HG02852 (cell line): ENCODE results near the gene SIPA1L3.

Experiments
- ATAC-seq: cut with Tn5 transposase; IDR thresholded peaks from one replicate; pipeline ENCODE4 v1.9.1; 2021; ENCODE audit warnings: mild to moderate bottlenecking, moderate library complexity; ENCODE audit not compliant: unreplicated experiment

The SIPA1L3 gene

DNA sequence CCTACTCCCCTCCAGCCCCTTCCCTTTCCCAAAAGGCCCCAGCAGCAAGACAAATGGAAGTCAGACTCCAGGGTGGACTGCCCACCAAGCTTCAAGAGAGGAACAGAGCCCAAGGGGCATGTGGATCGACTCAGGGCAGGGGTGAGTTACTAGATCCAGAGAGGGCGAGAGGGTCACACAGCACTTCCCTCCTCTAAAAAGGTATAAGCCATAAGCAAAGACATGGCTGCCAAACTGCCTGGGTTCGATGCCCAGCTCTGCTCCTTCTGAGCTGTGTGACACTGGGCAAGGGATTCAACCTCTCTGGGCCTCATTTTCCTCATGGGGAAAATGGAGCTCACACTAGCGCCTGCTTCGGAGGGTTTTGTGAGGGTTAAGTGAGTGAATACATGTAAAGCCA lies 345.4 kb downstream of the SIPA1L3 start:
- no peak for ATAC-seq

DNA sequence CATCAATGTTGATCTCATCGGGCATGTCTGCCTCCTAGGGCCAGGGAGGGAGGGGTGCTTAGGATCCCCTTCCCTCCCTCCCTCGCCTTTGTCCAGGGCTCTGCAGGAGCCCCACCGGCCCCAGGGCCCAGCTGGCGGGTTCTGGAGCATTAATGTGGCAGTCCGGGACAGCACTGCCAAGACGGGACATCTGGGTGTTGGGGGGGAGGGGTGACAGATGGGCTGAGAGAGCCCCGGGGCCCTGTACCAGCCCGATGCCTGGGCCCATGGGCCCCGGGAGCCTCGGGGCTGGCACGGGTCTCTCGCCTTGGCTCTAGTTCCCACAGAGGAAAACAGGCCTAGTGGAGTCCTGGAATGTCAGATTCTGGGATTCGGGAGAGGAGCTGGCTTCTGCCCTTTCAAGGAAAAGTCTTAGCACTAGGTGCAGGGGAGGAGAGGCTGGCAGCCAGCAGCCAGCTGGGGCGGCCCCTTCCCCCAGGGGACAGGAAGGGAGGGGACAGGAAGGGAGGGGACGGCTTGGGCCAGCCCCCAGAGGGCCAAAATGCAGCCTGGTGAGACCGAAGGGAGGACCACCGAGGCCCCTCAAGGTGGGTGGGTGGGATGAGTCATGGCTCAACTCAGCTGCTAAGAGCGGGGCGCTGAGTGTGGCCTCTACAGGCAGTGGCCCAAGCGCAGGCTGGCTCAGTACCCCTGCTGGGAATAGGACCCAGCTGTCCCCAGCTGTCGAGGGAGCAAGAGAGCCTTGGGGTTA lies 346.1 kb downstream of the SIPA1L3 start:
- no peak for ATAC-seq

DNA sequence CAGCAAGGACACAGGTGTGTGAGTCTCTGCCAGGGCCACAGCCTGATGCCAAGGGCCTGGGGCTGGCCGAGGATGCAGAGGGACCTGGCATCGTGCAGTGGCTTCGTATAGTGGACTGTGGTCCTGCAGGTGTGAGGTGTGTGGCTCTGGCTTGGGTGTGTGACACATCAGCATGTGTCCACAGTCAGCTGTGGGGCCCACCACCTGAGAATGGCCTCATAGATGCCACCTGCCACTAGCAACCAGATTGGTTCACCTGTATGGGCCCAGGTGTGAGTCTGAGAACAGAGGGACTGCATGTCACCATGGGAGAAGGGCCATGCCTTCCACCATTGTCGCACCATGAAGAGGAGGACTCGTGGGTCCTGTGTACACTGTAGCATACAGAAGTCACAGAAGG lies 346.8 kb downstream of the SIPA1L3 start:
- no peak for ATAC-seq

DNA sequence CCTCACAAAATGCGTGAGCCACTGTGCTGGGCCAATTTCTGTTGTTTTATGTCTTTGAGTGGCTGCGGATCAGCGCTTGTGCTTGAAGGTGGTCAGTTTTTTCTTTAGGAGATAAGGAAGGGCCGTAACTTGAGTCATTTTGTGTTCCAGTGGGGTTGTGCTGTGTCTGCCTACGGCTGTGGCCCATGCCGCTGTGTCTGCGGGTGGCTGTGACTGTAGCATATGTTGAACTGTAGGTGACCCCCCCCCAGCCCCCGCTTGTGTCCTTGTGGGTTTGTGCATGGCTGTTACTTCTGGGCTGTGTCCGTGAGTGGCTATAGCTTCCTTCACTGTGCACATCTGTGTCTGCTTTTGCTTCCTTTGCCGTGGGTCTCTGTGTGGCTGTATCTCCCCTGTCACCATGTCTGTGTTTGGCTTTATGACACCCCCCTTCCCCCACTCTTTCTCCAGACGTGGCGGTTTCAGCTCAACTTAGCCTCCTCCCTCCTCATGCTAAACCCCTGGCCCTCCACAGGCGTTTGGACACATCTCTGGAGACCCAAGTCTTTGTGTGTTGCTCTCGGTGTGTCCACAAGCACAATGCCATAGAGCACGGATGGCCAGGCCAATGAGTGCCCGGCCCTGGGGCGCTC lies 348.5 kb downstream of the SIPA1L3 start:
- no peak for ATAC-seq
